H9 (cell line): ENCODE measurements around the gene ZNF292. TPM values are rescaled to one million over a fixed set of nuclear protein-coding genes. Genes with fewer than 3 reads are reported as not detected.

ENCODE experiments used
- DNase-seq: peaks from one replicate; pipeline ENCODE4 v3.0.0-alpha.2; 2017
- H2AFZ ChIP-seq: one replicate; pipeline ENCODE4 v1.6.1; 2013; ENCODE audit warnings: mild to moderate bottlenecking, low read length, control low read depth, moderate library complexity
- H2AK5ac ChIP-seq: 2 replicates; pipeline ENCODE4 v1.6.1; 2013; ENCODE audit warnings: low read length, control low read depth, mixed read lengths; ENCODE audit not compliant: insufficient read length
- H2BK120ac ChIP-seq: one replicate; pipeline ENCODE4 v1.6.1; 2013; ENCODE audit warnings: low read depth, mild to moderate bottlenecking, low read length, control low read depth, inconsistent platforms; ENCODE audit not compliant: poor library complexity, severe bottlenecking
- H2BK12ac ChIP-seq: 2 replicates; pipeline ENCODE4 v1.6.1; 2013; ENCODE audit warnings: low read length, control low read depth, mixed read lengths, low read depth; ENCODE audit not compliant: insufficient read length
- H2BK15ac ChIP-seq: 2 replicates; pipeline ENCODE4 v1.6.1; 2013; ENCODE audit warnings: low read depth, low read length, control low read depth
- H2BK20ac ChIP-seq: one replicate; pipeline ENCODE4 v1.6.1; 2013; ENCODE audit warnings: low read depth, mild to moderate bottlenecking, low read length, control low read depth, inconsistent platforms; ENCODE audit not compliant: poor library complexity, severe bottlenecking
- H2BK5ac ChIP-seq: 2 replicates; pipeline ENCODE4 v1.6.1; 2013; ENCODE audit warnings: low read length, control low read depth, mixed read lengths; ENCODE audit not compliant: insufficient read length
- H3K14ac ChIP-seq: 2 replicates; pipeline ENCODE4 v1.6.1; 2013; ENCODE audit warnings: low read length, control low read depth; ENCODE audit not compliant: insufficient read depth
- H3K18ac ChIP-seq: 2 replicates; pipeline ENCODE4 v1.6.1; 2013; ENCODE audit warnings: low read depth, mild to moderate bottlenecking, mixed read lengths, low read length, control low read depth; ENCODE audit not compliant: insufficient read length
- H3K23ac ChIP-seq: 2 replicates; pipeline ENCODE4 v1.6.1; 2013; ENCODE audit warnings: low read length, control low read depth, mixed read lengths, low read depth; ENCODE audit not compliant: insufficient read length
- H3K23me2 ChIP-seq: 2 replicates; pipeline ENCODE4 v1.6.1; 2013; ENCODE audit warnings: low read depth, mild to moderate bottlenecking, mixed read lengths, low read length, control low read depth; ENCODE audit not compliant: insufficient read length, poor library complexity, severe bottlenecking
- H3K27ac ChIP-seq: 2 replicates; pipeline ENCODE4 v1.5.1; 2013; ENCODE audit warnings: low read length, control low read depth, mixed read lengths, low read depth; ENCODE audit not compliant: insufficient read length
- H3K27me3 ChIP-seq: 2 replicates; pipeline ENCODE4 v1.6.1; 2013; ENCODE audit warnings: low read length, control low read depth, inconsistent platforms; ENCODE audit not compliant: insufficient read depth
- H3K4ac ChIP-seq: 2 replicates; pipeline ENCODE4 v1.6.1; 2013; ENCODE audit warnings: low read depth, mild to moderate bottlenecking, control low read depth, inconsistent platforms, low read length, moderate library complexity
- H3K4me1 ChIP-seq: 2 replicates; pipeline ENCODE4 v1.6.1; 2013; ENCODE audit warnings: low read length, control low read depth, inconsistent platforms; ENCODE audit not compliant: insufficient read depth
- H3K4me2 ChIP-seq: 2 replicates; pipeline ENCODE4 v1.6.1; 2013; ENCODE audit warnings: low read length, control low read depth, mixed read lengths; ENCODE audit not compliant: insufficient read length, insufficient read depth
- H3K56ac ChIP-seq: 2 replicates; pipeline ENCODE4 v1.6.1; 2013; ENCODE audit warnings: low read depth, mild to moderate bottlenecking, mixed read lengths, low read length, control low read depth; ENCODE audit not compliant: insufficient read length
- H3K79me1 ChIP-seq: 2 replicates; pipeline ENCODE4 v1.6.1; 2013; ENCODE audit warnings: low read depth, mild to moderate bottlenecking, moderate library complexity, low read length, control low read depth, inconsistent platforms; ENCODE audit not compliant: insufficient read depth, poor library complexity, severe bottlenecking
- H3K79me2 ChIP-seq: 2 replicates; pipeline ENCODE4 v1.6.1; 2013; ENCODE audit warnings: low read length, control low read depth, inconsistent platforms; ENCODE audit not compliant: insufficient read depth
- H3K9ac ChIP-seq: 2 replicates; pipeline ENCODE4 v1.6.1; 2013; ENCODE audit warnings: low read length, control low read depth, mixed read lengths; ENCODE audit not compliant: insufficient read length; ENCODE audit errors: extremely low read depth
- H3K9me3 ChIP-seq: one replicate; pipeline ENCODE4 v1.6.1; 2013; ENCODE audit warnings: low read depth, low read length, inconsistent platforms; ENCODE audit not compliant: control insufficient read depth
- H3T11ph ChIP-seq: one replicate; pipeline ENCODE4 v1.6.1; 2013; ENCODE audit warnings: mild to moderate bottlenecking, low read length, control low read depth, inconsistent platforms
- H4K20me1 ChIP-seq: one replicate; pipeline ENCODE4 v1.6.1; 2013; ENCODE audit not compliant: control insufficient read depth, insufficient read length, insufficient read depth
- H4K5ac ChIP-seq: 2 replicates; pipeline ENCODE4 v1.6.1; 2013; ENCODE audit warnings: low read depth, mild to moderate bottlenecking, mixed read lengths, low read length, control low read depth; ENCODE audit not compliant: insufficient read length
- H4K8ac ChIP-seq: replicated peaks from 2 replicates; pipeline ENCODE4 v1.6.1; 2013; ENCODE audit warnings: low read length, control low read depth, mixed read lengths, low read depth; ENCODE audit not compliant: insufficient read length
- H4K91ac ChIP-seq: 2 replicates; pipeline ENCODE4 v1.6.1; 2013; ENCODE audit warnings: low read depth, mild to moderate bottlenecking, moderate library complexity, mixed read lengths, low read length, control low read depth; ENCODE audit not compliant: insufficient read length
- H3K27ac Mint-ChIP-seq, 3 experiments: 2 replicates in 2 of 3; 3 replicates in 1 of 3; pipeline ENCODE4 v1.8.0; 2020 to 2021; ENCODE audit warnings: mixed read lengths in 3 of 3, mild to moderate bottlenecking in 1 of 3, moderate library complexity in 1 of 3
- H3K27me3 Mint-ChIP-seq: 2 replicates; pipeline ENCODE4 v1.8.0; 2021; ENCODE audit warnings: low read depth, mild to moderate bottlenecking, moderate library complexity, mixed read lengths
- H3K36me3 Mint-ChIP-seq, 3 experiments: 2 replicates in 2 of 3; 3 replicates in 1 of 3; pipeline ENCODE4 v1.8.0; 2020 to 2021; ENCODE audit warnings: low read depth in 3 of 3, mixed read lengths in 3 of 3; ENCODE audit not compliant: insufficient read depth in 1 of 3
- H3K4me1 Mint-ChIP-seq, 2 experiments: 2 replicates each; pipeline ENCODE4 v1.8.0; 2020; ENCODE audit warnings: mixed read lengths in 2 of 2
- H3K4me3 Mint-ChIP-seq, 2 experiments: 2 replicates in 1 of 2; 3 replicates in 1 of 2; pipeline ENCODE4 v1.8.0; 2020 to 2021; ENCODE audit warnings: mild to moderate bottlenecking in 2 of 2, mixed read lengths in 2 of 2, moderate library complexity in 1 of 2
- H3K9me3 Mint-ChIP-seq, 2 experiments: 2 replicates in 1 of 2; 3 replicates in 1 of 2; pipeline ENCODE4 v1.8.0; 2020; ENCODE audit warnings: mild to moderate bottlenecking in 2 of 2, mixed read lengths in 2 of 2, moderate library complexity in 1 of 2
- WGBS: extraction: QIAGEN DNeasy Blood & Tissue Kit; methylation state at CpG from one replicate; pipeline ENCODE4 v1.1.7; 2013; ENCODE audit warnings: missing lambda C conversion rate, low lambda C conversion rate, mixed read lengths; ENCODE audit not compliant: insufficient read length; ENCODE audit errors: extremely low coverage; 5-methylcytosine and 5-hydroxymethylcytosine counted together
- total RNA-seq: library from RNA; stranded (reverse); gene quantifications from 2 replicates; pipeline ENCODE4 v1.2.1, GENCODE V29; 2021
- TF ChIP-seq, protein P1 (sequence below): fragments of 200-600 bp; sonication (generic); conservative IDR thresholded peaks from 3 replicates; pipeline ENCODE4 v1.8.0; 2021; ENCODE audit warnings: antibody characterized with exemption, mild to moderate bottlenecking

ZNF292 gene
- total RNA-seq, 1 experiment from 2014 or later = 38.7 TPM

DNA sequence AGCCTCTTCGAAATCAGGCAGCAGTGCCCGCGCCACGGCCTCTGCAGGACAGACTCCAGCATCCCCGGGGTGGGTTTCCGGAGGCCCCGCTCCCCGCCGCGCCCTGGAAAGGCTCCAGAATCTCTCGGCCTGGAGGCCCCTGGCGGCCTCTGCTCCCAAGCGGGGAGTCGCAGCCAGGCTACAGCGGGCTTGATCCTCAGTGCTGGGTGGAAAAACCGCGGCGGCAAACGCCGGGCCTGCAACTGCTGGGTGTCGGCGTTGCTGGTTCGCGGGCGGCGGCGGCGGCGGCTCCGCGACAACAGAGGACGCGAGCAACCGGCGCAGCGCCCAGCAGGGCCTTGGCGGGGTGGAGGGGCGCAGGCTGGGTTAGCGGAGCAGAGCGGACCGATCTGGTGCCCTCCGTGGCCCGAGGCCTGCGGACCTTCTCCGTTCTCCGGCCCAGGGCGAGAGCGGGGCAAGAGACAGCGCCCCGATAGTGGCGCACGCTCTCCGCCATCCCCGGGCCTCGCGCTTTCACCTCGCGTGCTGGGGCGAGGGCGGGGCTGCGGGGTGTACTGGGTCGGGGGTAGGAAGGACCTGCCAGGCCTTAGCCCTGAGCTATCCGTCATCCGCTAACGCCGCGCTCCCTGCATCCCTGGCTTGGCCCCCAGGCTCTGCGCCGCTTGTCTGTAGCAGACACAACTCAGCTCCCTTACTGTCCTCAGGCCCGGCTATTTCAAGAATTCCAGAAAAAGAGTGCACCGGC is 3.4 kb upstream of the ZNF292 start:
- peak; percentile 68 for DNase-seq
- no peak overlapping the region for H4K91ac ChIP-seq
- H2BK12ac ChIP-seq = no peak overlapping the region
- H3K9ac ChIP-seq = peak overlapping the region; percentile 36
- H3K14ac ChIP-seq = peak overlapping the region; percentile 96
- no peak overlapping the region for H3K23ac ChIP-seq
- H2BK5ac ChIP-seq = no peak overlapping the region
- H3K4me2 ChIP-seq = peak overlapping the region; percentile 79
- TF ChIP-seq, protein P1, sequence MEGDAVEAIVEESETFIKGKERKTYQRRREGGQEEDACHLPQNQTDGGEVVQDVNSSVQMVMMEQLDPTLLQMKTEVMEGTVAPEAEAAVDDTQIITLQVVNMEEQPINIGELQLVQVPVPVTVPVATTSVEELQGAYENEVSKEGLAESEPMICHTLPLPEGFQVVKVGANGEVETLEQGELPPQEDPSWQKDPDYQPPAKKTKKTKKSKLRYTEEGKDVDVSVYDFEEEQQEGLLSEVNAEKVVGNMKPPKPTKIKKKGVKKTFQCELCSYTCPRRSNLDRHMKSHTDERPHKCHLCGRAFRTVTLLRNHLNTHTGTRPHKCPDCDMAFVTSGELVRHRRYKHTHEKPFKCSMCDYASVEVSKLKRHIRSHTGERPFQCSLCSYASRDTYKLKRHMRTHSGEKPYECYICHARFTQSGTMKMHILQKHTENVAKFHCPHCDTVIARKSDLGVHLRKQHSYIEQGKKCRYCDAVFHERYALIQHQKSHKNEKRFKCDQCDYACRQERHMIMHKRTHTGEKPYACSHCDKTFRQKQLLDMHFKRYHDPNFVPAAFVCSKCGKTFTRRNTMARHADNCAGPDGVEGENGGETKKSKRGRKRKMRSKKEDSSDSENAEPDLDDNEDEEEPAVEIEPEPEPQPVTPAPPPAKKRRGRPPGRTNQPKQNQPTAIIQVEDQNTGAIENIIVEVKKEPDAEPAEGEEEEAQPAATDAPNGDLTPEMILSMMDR = no peak
- Mint-ChIP-seq H3K4me1 (peaks cover 31 to 32% of the 10 kb centered on the region in 2 experiments), H3K9me3 (0 out of 5 replicates have a peak, but pooled peaks cover 0 to 2% of the 10 kb centered on the region in 2 experiments), H3K27ac (peak overlapping the region in 2 of 3 experiments; percentile 39 to 40; a peak in 2 of 7 replicates), H3K36me3 (peaks cover 0 to 10% (median 8%) of the 10 kb centered on the region in 3 experiments; a peak in 4 of 7 replicates), H3K4me3 (peak overlapping the region; percentile 75 to 81), H3K27me3 (peaks cover 19% of the 10 kb centered on the region)
- no peak overlapping the region for H3K27ac ChIP-seq
- no peak overlapping the region for H3T11ph ChIP-seq
- H2AFZ ChIP-seq = peak overlapping the region; percentile 54
- H2BK120ac ChIP-seq = no peak overlapping the region
- H3K18ac ChIP-seq = peak overlapping the region; percentile 85
- whole genome bisulfite sequencing = no CpG with 5 or more reads among the region's 71 CpGs
- H3K9me3 ChIP-seq = no peaks in the 10 kb centered on the region
- peaks cover 10% of the 10 kb centered on the region; the same call in 1 of the 2 replicates for H3K79me2 ChIP-seq
- no peak overlapping the region for H3K4ac ChIP-seq
- H4K20me1 ChIP-seq = no peaks in the 10 kb centered on the region
- no peak overlapping the region for H4K8ac ChIP-seq
- no peak overlapping the region for H2BK20ac ChIP-seq
- peaks cover 30% of the 10 kb centered on the region for H3K23me2 ChIP-seq
- H3K27me3 ChIP-seq = peaks cover 3% of the 10 kb centered on the region; the same call in 1 of the 2 replicates
- no peaks in the 10 kb centered on the region for H3K4me1 ChIP-seq
- no peaks in the 10 kb centered on the region for H3K79me1 ChIP-seq
- H4K5ac ChIP-seq = no peak overlapping the region
- no peak overlapping the region for H3K56ac ChIP-seq
- H2AK5ac ChIP-seq = no peak overlapping the region
- H2BK15ac ChIP-seq = no peak overlapping the region
